PC-9 (cell line): ENCODE measurements around the gene STK35.

ENCODE experiments used
- EZH2 ChIP-seq: fragments of 200-600 bp; sonication (generic); IDR thresholded peaks from 2 replicates; pipeline ENCODE4 v1.8.0; 2017; ENCODE audit warnings: antibody characterized with exemption, low read depth
- TF ChIP-seq, protein P1 (sequence below): fragments of 200-600 bp; sonication (generic); conservative IDR thresholded peaks from 2 replicates; pipeline ENCODE4 v1.6.1; 2017; ENCODE audit warnings: mixed run types, antibody characterized with exemption, mild to moderate bottlenecking, moderate library complexity

DNA sequence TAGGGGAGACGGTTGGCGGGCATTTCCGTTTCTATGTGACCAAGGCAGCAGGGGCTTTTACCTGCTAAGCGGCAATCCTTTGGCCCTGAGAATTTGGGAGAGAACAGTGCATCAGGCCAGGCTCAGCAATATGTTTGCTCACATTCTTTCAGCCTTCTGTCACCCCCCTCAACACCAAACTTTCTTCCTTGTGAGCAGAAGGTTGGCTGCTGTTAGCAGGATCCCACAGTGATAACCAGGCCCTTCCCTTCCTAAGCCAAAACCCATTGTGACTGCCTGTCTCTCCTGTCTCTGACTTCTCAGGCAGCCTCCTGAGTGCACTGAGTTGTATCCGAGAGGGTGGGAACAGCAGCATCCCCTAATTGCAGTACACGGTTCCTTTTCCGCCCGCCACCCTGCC is 43.7 kb downstream of the STK35 start:
- TF ChIP-seq, protein P1, sequence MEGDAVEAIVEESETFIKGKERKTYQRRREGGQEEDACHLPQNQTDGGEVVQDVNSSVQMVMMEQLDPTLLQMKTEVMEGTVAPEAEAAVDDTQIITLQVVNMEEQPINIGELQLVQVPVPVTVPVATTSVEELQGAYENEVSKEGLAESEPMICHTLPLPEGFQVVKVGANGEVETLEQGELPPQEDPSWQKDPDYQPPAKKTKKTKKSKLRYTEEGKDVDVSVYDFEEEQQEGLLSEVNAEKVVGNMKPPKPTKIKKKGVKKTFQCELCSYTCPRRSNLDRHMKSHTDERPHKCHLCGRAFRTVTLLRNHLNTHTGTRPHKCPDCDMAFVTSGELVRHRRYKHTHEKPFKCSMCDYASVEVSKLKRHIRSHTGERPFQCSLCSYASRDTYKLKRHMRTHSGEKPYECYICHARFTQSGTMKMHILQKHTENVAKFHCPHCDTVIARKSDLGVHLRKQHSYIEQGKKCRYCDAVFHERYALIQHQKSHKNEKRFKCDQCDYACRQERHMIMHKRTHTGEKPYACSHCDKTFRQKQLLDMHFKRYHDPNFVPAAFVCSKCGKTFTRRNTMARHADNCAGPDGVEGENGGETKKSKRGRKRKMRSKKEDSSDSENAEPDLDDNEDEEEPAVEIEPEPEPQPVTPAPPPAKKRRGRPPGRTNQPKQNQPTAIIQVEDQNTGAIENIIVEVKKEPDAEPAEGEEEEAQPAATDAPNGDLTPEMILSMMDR: no peak
- TF ChIP-seq EZH2: no peak
